DMS53 (cell line): ENCODE measurements around the gene IGBP1.
A peak's percentile ranks its signal among the peaks of the same experiment; 100 is the strongest.

Source experiments
- DNase-seq: peaks from one replicate; lab custom pipeline; 2025; lab: John Stamatoyannopoulos, UW

Gene IGBP1

DNA sequence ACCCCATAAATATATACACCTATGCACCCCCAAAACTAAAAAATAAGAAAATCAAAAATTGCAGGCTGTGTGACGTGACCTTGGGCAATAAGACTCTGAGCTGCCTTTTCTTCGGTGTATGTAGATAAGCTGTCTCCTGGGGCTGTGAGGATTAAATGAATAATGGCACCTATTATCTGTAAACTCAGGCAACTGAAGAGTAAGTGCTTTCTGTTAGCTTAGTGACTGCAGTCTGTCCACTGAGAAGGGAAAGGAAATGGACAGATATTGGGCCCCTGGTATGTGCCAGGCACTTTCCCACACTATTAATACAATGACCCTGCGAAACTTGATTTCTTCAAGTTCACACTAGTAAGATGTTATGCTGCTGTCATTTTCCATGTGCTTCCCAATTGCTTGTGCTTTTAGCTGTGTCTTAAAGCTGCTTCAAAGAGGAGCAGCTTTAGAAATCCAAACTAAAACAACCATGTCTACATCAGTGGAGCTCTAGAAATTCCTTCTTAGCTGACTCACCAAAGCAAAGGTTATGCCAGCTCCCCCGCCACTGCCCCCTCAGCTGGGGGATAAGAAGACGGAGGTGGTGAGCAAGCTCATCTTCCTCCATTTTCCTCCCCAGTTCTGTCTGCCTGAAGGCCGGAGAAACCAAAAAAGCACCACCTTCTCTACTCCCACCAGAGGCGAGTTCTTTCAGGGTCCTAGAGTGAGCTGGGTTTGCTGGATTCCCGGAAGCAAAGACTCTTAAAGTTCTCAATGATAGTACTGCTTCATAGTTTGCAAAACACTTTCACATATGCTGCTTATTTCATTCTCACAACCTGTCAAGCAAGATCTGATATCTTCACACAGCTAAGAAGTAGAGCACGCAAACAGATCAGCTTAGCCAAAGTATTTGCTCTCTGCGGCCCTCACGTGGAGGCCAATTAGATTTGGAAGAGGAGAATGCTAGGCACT, 35.3 kb downstream of the IGBP1 start:
- DNase-seq: peak; percentile 37

GRCh38 chrX:70169281-70169680, 36.0 kb downstream of the IGBP1 start:
- DNase-seq: no peak

DNA sequence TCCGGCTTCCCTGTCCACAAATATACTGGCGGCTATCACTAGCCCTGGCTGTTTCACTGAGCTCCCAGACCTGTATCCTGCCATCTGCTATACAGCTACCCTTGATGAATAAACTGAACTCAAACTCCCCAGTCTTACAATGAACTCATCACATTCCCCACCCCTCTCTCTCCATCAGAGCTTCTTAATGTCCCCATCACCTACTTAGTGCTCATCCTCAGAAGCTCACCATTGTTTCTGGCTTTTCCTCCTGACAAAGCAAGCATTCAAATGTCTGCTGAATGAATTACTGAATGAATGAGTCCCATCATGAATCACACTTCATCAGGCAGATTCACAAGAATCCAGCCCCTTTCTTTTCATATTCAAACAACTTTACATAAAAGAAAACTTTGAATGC, 38.4 kb downstream of the IGBP1 start:
- no peak for DNase-seq

DNA sequence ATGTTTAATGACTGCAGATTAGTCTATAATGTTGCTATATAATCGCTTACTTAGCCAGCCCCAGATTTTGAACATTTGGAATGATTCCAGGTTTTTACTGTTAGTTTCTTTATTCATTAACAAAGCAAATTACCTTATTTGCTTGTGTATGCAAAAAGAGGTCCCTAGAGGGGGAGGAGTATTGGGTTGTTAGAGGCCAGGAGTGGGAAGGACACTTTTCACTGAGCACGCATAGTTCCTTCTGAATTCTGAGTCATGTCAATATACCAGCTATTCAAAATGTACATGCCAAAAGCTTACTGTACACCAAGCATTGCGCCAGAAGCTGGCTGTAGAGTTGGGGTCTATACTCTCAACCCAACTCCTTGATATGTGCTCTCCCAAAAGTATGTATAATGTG, 39.0 kb downstream of the IGBP1 start:
- no peak for DNase-seq

DNA sequence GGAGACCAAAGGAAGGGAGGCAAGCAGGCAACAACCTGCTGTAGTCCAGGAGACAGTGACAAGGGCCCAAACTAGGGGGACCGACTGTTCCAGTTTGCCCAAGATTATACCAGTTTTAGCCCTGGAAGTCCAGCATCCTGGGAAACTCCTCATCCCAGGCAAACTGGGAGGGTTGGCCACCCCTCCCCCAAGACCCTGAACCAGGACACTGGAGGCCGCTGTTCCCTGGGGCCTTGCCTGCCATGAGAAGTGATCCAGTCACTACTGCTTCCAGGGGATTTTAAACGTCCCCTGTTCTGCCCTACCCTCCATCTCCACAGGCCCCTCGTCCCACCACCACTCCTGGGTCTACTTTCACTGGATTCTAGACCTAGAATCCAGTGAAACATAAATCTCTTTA, 39.7 kb downstream of the IGBP1 start:
- no peak for DNase-seq

- DNase-seq: no peak
These were observed 41.5 kb downstream of the IGBP1 start for GRCh38 chrX:70174754-70175153.

DNA sequence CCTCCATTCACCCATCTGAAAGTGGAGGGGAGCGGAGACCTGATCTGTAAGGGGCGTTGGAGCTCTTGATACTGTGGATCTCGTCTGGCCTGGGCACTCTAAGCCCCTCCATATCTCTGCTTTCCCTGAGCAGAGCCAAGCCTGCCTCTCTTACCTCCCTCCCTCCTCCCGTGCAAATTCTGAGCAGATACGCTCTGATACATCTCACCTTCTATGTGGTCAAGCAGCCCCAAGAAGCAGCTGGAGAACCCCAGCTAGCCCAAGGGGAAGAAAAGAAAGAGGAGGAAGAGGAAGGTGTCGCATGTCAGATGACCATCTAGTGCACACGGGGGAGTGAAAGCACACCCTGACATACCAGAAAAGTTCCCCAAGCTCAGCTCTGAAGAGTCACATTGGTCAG, 42.1 kb downstream of the IGBP1 start:
- no peak for DNase-seq

- DNase-seq: no peak
These were observed 43.8 kb downstream of the IGBP1 start, which contains the start of gene DGAT2L6 for GRCh38 chrX:70176938-70177533. TSS of gene DGAT2L6 (plus strand) at chrX:70177483. CDS start at chrX:70177583, 100 bp downstream.

GRCh38 chrX:70183091-70183490, 49.8 kb downstream of the IGBP1 start:
- DNase-seq: no peak

GRCh38 chrX:70190225-70190624, 57.0 kb downstream of the IGBP1 start:
- no peak for DNase-seq

- peak; percentile 92 for DNase-seq
These were observed 63.9 kb downstream of the IGBP1 start for GRCh38 chrX:70196961-70197720.

DNA sequence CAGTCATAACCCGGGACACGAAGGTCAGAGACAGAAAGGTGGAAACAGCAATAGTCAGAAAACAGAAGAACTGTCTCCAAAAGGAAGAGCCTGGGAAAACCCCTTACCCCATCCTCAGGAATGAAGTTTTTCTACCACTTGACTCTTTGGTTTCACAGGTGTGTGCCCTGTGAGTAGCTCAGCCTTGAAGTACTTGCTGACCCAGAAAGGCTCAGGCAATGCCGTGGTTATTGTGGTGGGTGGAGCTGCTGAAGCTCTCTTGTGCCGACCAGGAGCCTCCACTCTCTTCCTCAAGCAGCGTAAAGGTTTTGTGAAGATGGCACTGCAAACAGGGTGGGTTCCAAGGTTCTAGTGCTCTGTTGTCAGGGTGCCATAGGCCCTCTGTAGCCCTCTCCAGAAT, 68.5 kb downstream of the IGBP1 start:
- DNase-seq: peak; percentile 57

DNA sequence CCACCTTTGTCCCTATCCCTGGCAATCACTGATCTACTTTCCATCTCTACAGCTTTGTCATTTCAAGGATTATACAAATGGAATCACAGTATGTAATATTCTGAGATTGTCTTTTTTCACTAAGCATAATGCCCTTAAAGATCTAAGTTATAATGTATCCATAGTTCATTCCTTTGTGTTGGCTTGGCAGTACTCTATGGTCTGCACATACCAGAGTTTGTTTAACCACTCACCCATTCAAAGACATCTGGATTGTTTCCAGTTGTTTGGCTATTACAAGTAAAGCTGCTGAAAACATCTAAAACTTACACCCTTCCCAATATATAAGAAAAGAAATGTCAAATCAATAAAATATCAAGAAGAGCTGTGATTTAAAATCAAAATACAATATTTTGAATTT, 75.2 kb downstream of the IGBP1 start:
- DNase-seq: peak; percentile 74

DNA sequence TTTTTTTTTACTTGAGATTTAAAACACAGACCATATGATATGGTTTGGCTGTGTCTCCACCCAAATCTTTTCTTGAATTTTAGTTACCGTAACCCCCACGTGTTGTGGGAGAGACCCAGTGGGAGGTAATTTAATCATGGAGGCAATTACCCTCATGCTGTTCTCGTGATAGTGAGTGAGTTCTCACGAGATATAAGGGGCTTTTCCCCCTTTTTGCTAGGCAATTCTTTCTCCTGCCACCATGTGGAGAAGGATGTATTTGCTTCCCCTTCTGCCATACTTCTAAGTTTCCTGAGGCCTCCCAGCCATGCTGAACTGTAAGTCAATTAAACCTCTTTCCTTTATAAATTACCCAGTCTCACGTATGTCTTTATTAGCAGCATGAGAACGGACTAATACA, 76.3 kb downstream of the IGBP1 start:
- DNase-seq: peak; percentile 64
